Smooth muscle cell of the umbilical artery (primary cell): Measurements from ENCODE around the gene ATP1A4. TPM values are rescaled to one million over a fixed set of nuclear protein-coding genes. Genes with fewer than 3 reads are reported as not detected.

Experiments used
- total RNA-seq: library from RNA; depleted of rRNA; stranded (reverse); fragments of >200 nt; gene quantifications from 2 replicates; pipeline ENCODE4 v1.2.3, GENCODE V29; 2014

Gene ATP1A4
- not detected in 2 replicates for total RNA-seq

DNA sequence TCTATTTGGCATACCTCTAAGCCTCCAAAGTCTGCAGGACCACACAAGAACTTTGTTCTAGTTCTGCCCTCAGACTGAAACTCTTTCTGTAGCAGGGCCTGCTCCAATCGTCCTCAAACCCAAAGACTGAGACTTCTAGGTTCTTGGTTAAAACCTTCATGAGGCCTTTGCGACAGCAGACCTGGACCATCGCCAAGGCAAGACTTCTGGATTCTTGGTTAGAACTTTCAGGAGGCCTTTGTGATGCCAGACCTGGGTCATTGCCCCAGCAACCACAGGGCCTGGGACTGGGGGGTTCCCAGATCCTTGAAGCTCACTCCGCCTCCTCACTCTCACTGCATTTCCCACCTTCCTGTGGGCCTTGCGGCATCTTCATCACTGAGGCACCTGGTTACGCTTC, at the start of gene ATP1A4:
TSS of gene ATP1A4 (plus strand) at position 301 of the 400 bp plus-strand sequence. CDS start 438 bp downstream, outside the sequence.

DNA sequence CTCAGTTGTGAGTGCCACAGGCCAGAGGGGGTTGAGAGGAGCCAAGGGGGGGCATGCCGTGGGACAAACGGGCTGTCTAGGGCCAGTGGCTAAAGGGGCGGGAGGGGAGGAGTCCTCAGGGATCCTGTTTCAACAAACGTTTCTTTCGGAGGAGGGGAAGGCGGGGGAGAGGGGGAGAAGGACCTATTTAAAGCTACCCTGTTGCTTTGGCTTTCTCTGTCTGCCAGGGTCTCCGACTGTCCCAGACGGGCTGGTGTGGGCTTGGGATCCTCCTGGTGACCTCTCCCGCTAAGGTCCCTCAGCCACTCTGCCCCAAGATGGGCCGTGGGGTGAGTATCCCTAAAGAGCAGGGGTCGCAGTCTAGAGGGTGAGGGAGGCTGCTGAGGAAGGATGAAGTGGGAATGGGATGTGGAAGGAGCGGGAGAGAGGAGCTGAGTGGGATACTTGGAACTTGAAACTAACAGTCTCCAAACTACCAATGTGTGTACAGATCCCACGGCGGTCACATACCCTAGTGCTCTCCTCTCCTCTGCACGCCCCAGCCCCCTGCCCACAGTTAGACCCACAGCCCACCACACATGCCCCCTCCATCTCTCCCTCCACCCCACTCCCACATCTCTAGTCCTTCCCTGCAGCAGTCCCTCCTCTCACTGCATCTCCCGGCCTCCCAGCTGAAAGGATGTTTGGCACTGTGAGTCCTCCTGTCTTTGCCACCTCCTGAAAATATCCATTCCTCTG, 35.7 kb upstream of the ATP1A4 start, which contains the start of gene ATP1A2:
TSS of gene ATP1A2 (plus strand) at position 215 of the 738 bp plus-strand sequence. CDS start at position 318, 103 bp downstream.

DNA sequence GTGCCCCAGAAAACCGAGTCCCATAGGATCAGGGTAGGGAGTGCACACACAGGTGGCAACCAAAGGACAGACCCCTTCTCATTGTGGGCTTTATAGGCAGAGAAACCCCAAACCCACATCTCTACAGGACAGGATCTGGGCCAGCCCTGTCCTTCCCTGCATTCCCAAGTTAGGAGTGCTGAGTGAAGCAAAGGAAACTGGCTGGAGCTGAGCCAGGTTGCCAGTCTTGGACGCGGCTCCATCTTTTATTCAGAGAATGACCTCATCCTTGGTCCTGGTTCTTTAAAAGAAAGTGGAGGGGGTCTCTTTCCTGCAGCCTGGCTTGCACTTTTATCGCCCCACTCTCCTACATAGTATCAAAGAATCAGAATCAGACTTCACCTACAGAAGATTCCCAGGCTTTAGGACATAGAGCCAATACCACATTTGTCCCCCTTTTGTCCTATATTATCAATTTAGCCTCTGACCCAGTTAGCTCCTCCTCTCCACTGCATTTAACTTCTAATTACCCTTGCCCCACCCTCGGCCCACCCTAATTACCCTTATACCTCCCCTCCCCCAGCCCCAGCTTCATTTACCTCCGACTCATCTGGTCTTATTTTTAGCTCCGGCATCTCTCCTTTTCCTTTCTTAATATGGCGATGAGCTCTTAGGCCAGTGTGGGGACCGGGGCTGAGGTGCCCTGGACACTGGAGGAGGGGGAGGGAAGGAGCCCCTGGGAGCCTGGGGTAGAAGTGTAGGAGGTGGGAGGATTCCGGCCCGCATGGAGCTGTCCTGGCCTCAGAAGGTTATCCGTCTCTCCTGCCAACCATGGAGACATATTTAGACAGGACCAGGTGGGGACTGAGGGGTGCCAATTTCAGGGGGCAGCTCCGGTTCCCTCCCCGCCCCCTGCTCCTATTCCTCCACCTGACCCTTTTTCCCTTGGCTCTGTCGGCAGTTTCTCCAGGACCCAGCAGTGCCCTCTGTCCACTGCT, 38.5 kb downstream of the ATP1A4 start, which contains the start of gene CASQ1:
TSS of gene CASQ1 (plus strand) at position 927 of the 977 bp plus-strand sequence. CDS start 177 bp downstream, outside the sequence.

DNA sequence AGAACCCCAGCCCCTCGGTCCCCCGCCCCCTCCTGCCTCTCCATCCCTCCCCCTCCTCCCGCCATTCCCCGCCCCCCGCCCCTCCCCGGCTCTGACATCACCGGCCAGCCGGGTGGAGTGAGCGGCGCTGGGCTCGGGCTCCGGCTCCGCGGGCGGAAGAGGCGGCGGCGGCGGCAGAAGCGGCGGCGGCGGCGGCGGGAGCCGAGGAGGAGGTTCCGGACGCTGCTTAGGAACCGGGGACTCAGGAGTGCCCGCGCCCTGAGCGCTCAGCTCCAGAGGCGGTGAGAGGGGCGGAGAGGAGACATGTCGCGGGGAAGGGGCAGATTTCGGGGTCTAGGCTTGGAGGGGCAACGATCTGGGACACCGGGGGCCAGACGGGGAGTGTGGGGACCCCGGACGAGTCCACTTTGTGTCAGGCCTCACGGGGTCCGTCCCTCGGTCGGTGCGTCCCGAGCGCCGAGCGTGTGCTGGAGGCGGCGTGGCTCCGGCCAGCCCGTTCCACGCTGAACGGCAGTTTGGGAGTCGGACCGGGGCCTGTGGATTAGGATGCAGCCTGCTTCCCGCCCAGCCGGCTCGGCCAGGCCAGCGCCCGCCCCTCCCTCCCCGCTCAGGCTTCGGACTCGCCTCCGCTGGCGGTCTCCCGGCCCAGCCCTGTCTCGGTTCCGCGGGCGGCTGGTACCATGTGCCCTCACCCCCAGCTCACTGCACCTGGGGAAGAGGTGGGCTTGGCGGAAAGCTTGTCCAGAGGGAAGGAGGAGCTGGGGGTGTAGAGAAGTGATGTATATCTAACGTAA, 54.0 kb downstream of the ATP1A4 start, which contains the start of gene PEA15:
TSS of gene PEA15 (plus strand) at position 143 of the 794 bp plus-strand sequence. CDS start 6,161 bp downstream, outside the sequence.

Other genes starting within 250 kb of the ATP1A4 start
- 163 and 379 TPM in 2 replicates for gene TAGLN2, start 226.1 kb upstream of the ATP1A4 start, total RNA-seq
- gene IGSF9, start 206.0 kb upstream of the ATP1A4 start, total RNA-seq, result not detected in 2 replicates
- gene SLAMF9, start 197.4 kb upstream of the ATP1A4 start, total RNA-seq, result 0.09 TPM in 1 of 2 replicates, not detected in the other
- gene PIGM, start 119.6 kb upstream of the ATP1A4 start, total RNA-seq, result 3.7 and 4.8 TPM in 2 replicates
- gene KCNJ10, start 81.4 kb upstream of the ATP1A4 start, total RNA-seq, result not detected in 2 replicates
- not detected in 2 replicates for gene KCNJ9, start 70.1 kb upstream of the ATP1A4 start, total RNA-seq
- gene IGSF8, start 53.0 kb upstream of the ATP1A4 start, total RNA-seq, result 53.2 and 56.4 TPM in 2 replicates
- under 0.01 TPM in 1 of 2 replicates, not detected in the other for gene ATP1A2, start 35.8 kb upstream of the ATP1A4 start, total RNA-seq
- 0.09 TPM in 1 of 2 replicates, not detected in the other for gene CASQ1, start 39.0 kb downstream of the ATP1A4 start, total RNA-seq
- gene PEA15, start 53.8 kb downstream of the ATP1A4 start, total RNA-seq, result 71.9 and 168 TPM in 2 replicates
- 67.1 and 81.3 TPM in 2 replicates for gene DCAF8, start 110.9 kb downstream of the ATP1A4 start, total RNA-seq
- gene PEX19, start 133.5 kb downstream of the ATP1A4 start, total RNA-seq, result 40.2 and 46.9 TPM in 2 replicates
- gene COPA, start 191.6 kb downstream of the ATP1A4 start, total RNA-seq, result 416 and 428 TPM in 2 replicates
- gene NCSTN, start 191.8 kb downstream of the ATP1A4 start, total RNA-seq, result 181 and 242 TPM in 2 replicates
- gene NHLH1, start 215.5 kb downstream of the ATP1A4 start, total RNA-seq, result not detected in 2 replicates
- gene VANGL2, start 249.0 kb downstream of the ATP1A4 start, total RNA-seq, result under 0.01 and 0.23 TPM in 2 replicates